Activated T-helper 1 cell treated with Interleukin-2 at 50 U/mL for 16 hours (primary cell): ENCODE results near the gene KLK2.

Experiments
- DNase-seq: peaks from one replicate; pipeline ENCODE4 v3.0.0-alpha.2; 2020; ENCODE audit warnings: low read depth

The KLK2 gene

GRCh38 chr19:50925734-50926133, 52.5 kb downstream of the KLK2 start:
- DNase-seq, result no peak

- DNase-seq, result no peak
These were observed 52.9 kb downstream of the KLK2 start for GRCh38 chr19:50926144-50926543.

GRCh38 chr19:50928831-50929230, 55.6 kb downstream of the KLK2 start:
- no peak for DNase-seq
